GM19438 (cell line): Measurements from ENCODE around the gene STC2.

Experiments used
- ATAC-seq: cut with Tn5 transposase; IDR thresholded peaks from one replicate; pipeline ENCODE4 v1.9.1; 2021; ENCODE audit warnings: low read depth; ENCODE audit not compliant: unreplicated experiment

The STC2 gene

GRCh38 chr5:173314166-173314952, 13.9 kb downstream of the STC2 start:
- ATAC-seq: no peak

- ATAC-seq: no peak
Observed at GRCh38 chr5:173313351-173313801, 14.8 kb downstream of the STC2 start.

GRCh38 chr5:173312821-173313220, 15.4 kb downstream of the STC2 start:
- ATAC-seq: no peak

GRCh38 chr5:173311818-173312585, 16.2 kb downstream of the STC2 start:
- no peak for ATAC-seq

DNA sequence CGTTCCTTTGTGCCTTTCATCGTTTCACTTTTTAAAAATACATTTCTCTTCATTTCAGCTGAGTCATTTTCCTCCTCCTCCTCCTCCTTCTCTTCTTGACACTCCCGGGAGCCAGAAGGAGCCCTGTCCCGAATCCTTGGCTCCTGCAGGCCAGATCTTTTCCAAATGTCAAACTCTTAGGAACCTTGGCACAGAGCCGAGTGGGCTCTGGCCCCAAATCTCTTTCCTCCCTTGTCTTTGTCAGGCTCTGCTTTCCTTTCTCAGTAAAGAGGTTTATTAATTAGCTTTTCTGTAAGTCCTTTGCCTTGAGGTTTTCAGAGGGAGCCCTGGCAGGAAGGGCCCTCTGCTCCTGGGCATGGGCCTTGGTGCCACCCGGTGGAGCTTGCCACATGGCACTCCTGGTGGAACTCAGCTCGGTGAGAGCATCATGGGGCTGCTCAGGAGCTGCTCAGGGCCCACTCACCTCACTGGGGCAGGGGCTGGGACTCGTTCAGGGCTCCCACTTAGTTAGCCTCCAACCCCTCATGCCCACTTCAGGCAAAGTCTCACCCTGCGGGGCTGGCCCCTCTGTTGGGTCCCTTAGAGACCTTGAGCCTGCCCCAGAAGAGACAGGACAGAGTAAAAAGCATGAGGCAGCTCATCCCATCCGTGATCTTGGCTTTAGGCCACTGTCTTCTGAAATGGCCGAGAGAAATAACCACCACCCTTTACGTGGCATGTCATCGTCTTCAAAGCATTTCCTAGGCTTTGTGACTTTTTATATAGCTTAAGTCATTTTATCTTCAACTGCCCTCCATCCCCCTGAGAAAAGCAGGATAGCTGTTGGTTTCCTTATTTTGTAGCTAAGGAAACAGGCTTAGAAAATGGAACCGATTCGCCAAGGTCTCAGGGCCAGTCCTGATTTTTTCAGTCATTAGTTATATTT, 17.1 kb downstream of the STC2 start:
- no peak for ATAC-seq

GRCh38 chr5:173310218-173310769, 17.9 kb downstream of the STC2 start:
- ATAC-seq: no peak

DNA sequence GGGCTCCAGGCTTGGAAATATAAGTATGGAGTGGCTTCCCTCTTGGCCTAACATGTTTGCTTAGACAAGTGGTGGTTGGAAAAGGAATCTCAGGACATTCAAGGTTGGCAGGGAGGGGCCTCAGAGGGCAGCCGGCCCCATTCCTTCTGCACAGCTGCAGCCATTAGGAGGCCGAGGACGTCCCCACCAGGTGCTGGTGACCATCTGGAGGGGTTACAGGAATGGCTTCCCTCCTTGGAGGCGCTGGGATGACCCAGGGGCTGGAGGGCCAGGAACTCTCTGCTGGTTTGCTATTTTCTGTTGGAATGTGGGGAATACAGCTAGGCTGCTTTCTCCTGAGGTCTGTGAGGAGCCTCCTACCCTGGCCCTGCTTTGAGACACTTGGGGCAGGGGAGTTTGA, 18.5 kb downstream of the STC2 start:
- no peak for ATAC-seq

GRCh38 chr5:173308226-173308625, 20.0 kb downstream of the STC2 start:
- no peak for ATAC-seq

DNA sequence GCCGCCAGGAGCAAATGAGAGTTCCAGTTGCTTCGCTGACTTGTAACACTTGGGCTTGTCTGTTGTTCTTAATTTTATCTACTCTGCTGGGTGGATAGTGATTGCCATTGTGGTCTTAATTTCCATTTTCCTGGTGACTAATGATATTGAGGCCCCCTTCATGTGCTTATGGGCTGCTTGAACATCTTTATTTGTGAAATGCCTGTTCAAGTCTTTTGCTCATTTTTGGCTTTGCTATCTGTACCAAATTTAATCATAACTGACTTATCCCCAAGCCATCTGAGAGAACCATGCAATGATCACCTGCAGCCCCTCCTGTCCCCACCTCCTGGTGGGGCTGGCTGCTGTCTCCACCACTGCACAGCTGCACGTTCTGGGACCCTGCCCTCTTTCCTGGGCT, 20.5 kb downstream of the STC2 start:
- no peak for ATAC-seq

- ATAC-seq: no peak
Observed at GRCh38 chr5:173306695-173307094, 21.5 kb downstream of the STC2 start.

DNA sequence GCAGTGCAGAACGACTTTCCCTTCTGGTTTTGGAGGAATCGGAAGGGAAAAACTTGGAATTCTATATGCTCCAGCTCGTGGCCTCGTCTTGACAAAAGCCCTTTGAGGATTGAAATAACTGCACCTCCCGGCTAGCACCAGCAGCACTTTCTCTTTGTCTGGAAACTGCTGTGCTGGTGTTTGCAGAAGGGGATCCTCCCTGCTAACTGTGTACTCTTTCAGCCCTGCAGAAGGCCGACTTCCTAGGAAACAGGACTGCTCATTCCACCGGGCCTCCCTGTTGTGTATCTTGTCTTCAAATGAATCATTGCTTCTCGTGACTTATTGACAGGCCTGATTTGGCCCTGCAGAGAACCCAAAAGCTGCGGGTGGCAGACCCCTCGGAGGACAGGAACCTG, 23.6 kb downstream of the STC2 start:
- no peak for ATAC-seq

- no peak for ATAC-seq
Observed at GRCh38 chr5:173303878-173304590, 24.2 kb downstream of the STC2 start.

- no peak for ATAC-seq
Observed at GRCh38 chr5:173302546-173303155, 25.6 kb downstream of the STC2 start.

GRCh38 chr5:173301695-173302545, 26.3 kb downstream of the STC2 start:
- ATAC-seq: no peak

- no peak for ATAC-seq
Observed at GRCh38 chr5:173300389-173301047, 27.7 kb downstream of the STC2 start.

DNA sequence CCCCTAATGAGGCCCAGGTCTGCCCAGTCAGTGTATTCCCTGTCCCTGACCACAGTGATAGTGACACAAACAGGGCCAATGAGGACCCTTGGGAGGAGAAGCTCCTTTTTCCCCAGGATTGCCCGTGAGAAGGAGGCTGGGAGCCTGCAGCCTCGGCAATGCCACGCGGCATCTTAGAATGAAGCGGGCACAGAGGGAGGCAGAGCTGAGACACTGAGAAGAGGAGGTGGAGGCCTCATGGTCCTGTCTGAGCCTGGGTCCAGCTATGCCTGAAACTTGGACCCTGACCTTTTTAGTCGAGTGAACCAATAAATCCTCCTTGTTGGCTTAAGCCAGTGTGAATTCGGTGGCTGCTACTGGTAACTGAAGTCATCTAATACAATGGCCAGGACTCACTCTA, 28.4 kb downstream of the STC2 start:
- ATAC-seq: no peak

DNA sequence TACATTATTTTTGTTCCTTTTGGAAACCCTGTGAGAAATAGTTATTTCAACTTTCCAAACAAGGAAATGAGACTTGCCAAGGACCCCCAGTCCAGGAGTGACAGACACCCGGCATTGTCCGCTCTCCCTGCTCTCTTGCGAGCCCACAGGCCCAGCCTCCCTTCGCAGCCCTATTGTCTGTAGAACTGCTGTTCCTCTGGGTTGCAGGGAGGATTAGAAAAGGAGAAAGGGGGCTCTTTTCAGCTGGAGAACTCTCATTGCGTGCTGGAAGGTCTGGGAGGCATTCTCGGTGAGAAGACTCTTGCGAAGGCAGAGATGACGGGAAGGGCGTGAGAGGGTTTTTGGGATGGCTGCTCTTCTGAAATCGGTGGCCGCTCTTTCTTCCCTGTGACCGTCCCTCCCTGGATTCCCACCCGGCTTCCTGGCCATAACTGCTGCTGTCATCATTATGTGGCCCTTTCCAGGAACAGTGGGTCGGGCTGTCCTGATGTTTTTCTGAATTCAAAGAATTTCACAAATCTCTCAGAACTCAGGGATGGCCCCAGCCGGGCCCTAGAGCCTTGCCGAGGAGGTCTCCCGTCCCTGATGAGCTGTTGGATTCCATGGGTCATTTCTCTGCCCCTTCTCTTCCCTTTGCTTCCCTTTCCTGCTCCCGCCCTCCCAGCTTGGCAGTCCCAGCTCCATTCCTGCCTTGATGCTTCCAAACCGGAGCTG, 29.8 kb downstream of the STC2 start:
- no peak for ATAC-seq
